Activated CD8-positive, alpha-beta memory T cell treated with anti-CD3 and anti-CD28 coated beads, Interleukin-2, amount 50 U/mL, for 24 hours (primary cell): Measurements from ENCODE around the gene FGF8.

Experiments
- DNase-seq: peaks from one replicate; pipeline ENCODE4 v3.0.0-alpha.2; 2020; ENCODE audit errors: extremely low read depth

The FGF8 gene

DNA sequence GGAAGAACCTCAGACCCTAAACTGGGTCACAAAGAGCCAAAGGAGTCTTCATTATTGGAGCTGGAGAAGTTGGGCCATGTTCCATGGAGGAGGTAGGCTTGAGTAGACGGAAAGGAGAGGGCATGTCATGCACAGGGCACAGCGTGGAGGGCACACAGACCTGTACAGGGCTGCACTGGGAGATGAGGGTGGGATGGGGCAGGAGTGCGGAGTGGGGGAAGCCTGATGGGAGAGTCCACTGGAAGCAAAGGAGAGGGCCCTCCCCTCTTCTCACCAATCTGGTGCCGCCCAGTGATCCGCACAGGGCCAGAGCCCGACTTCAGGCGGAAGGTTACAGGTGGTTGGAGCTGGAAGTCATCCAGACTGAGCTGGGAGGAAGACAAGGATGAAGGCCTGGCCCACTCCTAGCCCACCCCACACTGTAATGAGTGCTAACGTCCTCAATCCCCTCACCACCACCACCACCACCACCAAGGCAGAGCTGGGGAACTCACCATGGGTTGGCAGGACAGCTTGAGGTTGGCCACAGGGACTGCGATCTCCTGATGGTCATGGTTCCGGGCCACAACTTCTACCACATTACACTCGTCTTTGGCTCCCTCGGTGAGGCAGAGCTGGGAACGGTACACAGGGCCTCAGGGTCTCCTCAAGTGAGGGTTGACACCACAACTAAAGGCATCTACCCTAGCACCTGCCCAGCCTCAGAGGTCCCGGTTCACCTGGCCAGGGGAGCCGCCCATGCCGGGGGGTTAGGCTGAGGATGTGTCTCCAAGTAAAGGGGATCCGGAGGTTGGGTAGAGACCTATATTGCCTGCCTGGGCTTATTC, 6.3 kb upstream of the FGF8 start:
- DNase-seq, result no peak

- no peak for DNase-seq
These were observed 5.7 kb upstream of the FGF8 start for GRCh38 chr10:101781655-101781983.

DNA sequence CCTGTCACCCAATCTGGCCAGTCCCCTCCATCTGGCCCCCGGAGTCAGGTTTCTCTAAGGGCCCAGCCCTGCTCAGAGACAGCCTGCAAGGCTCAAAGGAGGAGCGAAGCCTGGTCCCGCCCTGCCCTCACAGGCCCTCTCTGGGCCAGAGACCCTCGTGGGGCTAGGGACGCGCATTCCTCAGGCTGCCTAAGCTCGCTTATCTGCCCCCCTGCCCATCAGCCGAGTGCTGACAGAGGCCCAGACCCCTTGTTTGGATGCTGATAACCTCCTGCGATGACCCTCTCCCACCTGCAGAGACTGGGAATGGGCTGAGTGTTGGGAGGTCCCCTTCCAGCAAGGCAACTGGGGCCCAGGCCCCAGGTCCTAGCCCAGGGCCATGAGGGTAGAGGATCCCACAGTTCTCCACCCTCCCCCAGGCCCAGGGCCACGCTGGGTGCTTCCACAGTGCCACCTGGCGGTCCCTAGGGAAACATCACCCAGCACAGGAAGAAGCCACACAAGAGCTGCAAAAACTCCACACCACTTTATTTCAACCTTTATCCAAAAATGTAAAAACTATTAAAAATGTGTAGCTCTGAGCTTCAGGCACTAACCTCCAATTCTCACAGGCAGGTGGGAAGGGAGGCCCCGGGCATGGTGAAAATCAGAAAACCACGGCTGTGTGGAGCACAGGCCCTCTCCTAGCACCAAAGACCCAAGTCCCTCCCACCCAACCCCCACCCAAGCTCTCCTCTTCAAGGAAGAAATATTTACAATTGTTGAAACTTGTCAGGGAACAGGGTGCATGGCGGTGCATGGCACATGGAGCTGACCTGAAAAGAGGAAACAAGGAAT, 5.1 kb upstream of the FGF8 start:
- peak; percentile 26 for DNase-seq

GRCh38 chr10:101780187-101780817, 4.4 kb upstream of the FGF8 start:
- no peak for DNase-seq

DNA sequence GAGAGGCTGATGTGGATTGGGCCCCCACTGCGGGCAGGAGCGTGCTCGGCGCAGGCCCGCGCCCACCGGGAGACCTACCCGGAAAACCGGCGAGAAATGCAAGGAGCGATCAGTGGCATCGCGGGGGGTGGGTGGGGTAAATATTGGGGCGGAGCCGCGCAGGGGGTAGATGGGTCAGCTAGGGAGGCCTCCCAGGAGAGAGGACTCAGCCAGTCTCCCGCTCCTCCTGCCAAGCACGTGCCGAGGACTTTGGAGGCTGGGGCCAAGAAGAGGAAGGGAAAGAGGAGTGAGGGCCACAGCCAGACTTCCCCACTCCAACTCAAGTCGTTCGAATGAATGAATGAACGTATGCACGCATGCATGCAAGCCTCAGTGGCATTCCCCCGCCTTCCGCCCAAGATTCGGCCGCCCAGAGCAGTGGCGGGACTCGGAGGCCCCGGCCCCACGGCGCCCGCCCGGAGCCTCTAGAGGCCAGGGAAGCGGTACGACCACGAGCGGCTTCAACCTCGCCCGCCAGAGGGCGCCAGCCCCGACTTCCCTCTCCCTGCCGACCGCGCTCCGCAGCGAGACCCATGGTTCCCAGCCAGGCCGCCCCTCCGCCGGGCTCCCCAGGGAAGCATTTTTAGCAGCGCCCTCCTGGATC, 3.8 kb upstream of the FGF8 start:
- DNase-seq, result peak; percentile 47

GRCh38 chr10:101778781-101779543, 3.0 kb upstream of the FGF8 start:
- no peak for DNase-seq

DNA sequence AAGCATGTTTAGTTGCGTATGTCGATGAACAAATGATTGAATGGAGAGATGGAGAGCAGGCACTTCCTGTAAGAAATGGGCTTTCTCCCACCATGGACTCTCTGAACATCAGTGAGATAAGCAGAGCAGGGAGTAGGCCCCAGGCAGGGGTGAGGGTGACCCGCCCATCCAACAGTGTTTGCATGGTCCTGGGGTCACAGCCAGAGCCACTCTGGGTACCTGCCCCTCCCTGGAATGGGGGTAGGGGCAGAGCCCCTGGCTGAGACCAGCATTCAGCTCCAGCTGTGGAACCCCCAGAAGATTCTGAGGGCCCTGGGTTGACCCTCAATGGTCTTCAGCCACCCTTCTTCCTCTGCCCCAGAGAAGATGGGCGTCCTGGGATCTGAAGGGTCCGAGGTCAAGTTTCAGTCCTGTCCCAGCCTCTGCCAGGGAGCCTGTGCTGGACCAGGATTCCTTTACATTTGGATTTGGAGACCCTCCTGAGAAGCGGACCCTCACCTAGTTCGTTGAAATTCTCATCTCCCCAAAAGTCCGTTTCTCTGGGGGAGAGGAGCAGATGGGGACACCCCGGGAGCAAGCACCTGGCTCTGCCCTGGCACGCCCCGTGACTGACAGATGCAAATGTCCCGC, 2.4 kb upstream of the FGF8 start:
- DNase-seq, result no peak

DNA sequence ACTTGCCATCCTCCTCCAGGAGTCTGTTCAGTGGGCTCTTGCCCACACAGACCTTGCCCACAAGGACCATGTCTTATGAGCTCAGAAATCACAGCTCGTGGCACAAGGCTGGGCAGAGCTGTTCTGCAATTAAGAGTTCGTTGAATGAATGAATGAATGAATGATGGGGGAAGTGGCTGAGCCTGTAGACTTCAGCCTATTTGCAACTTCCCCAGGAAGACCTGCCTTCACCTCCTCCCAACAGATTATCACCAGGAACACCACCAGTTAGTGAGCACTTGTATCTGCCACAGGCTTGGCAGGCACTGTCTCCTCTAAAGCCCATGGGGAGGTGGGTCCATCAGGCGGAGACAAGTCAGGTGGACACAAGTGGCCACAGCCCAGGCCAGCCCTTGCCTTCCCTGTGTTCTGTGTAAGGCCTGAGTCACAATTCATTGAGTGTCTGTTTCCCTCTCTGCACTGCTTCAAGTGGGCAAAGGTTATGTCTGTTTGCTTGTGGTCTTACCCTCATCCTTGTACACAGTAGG, 1.8 kb upstream of the FGF8 start:
- DNase-seq, result no peak

DNA sequence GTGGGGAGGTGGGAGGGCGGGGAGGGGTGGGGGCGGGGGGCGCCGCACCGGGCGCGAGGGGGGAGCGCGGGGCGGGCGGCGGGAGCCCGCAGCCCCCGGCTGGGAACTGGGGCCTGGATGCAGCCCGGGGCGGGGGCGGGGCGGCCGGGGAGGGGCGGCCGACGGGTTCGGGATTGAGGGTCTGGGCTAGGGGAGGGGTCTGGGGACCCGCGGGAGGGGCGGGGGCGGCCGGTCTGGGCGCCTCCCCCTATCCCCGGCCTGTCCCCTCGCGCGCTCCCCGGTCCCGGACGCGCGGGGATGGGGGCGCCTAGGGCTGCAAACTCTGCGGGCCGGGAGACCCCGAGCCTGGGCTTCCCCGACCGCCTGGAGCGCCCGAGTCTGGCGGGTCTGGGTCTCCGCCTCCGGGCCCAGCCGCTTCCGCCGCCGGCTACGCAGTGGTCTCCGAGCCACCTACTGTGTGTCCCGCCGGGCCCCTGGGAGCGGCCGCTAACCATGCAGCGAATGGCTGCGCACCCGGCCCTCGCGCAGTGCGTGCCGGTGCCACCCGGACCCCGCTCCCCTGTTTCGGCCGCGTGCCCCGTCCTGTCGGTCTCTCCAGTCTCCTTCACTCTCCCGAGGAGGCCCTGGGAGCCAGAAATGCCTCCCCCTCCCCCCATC, 375 bp upstream of the FGF8 start:
- no peak for DNase-seq

- no peak for DNase-seq
These were observed 1.2 kb downstream of the FGF8 start for GRCh38 chr10:101774589-101775272.

- no peak for DNase-seq
These were observed 1.9 kb downstream of the FGF8 start for GRCh38 chr10:101773923-101774588.

- DNase-seq, result no peak
These were observed 2.8 kb downstream of the FGF8 start for GRCh38 chr10:101772895-101773761.

GRCh38 chr10:101772017-101772894, 3.7 kb downstream of the FGF8 start:
- DNase-seq, result no peak

GRCh38 chr10:101771380-101771779, 4.5 kb downstream of the FGF8 start:
- DNase-seq, result no peak

DNA sequence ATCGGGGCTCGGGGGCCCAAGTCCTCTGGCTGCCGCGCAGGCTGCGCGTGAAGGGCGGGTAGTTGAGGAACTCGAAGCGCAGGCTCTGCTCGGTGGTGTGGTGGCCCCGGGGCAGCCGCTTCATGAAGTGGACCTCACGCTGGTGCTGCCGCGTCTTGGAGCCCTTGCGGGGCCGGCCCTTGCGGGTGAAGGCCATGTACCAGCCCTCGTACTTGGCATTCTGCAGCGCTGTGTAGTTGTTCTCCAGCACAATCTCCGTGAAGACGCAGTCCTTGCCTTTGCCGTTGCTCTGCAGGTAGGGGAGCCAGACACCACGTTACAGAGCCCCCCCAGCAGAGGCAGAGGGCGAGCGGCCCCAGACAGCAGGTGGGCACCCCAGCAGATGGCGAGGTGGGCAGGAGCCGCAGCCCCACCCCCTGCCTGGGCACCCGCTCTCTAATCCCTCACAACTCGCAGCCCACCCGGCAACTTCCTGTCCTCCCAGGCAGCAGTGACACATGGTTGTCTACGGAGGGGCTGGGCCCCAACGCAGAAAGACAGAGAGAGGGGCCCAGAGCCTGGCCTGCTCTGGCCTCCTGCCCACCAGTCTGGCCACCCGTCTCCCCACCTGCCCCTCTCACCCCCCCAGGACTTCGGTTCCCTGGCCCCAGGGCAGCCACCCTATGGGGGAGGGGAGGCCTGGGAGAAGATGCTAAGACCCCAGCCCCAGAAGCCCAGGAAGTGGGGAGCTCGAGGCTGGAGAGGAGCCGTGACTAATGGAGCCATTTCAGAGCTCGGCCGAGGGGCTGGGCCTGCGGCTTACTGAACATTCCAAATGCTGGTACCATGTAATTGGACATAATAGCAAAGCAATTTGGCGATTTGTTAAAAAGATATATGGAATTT, 5.3 kb downstream of the FGF8 start:
- DNase-seq, result no peak
